ENCODE results near the gene EEF1G. TPM values are rescaled to one million over a fixed set of nuclear protein-coding genes. Genes with fewer than 3 reads are reported as not detected.
"Not testable (repeated sequence)": the region's sequence is repeated elsewhere in the genome, so short reads cannot be mapped to it uniquely, and the experiment has no call there.

The EEF1G gene, protein sequence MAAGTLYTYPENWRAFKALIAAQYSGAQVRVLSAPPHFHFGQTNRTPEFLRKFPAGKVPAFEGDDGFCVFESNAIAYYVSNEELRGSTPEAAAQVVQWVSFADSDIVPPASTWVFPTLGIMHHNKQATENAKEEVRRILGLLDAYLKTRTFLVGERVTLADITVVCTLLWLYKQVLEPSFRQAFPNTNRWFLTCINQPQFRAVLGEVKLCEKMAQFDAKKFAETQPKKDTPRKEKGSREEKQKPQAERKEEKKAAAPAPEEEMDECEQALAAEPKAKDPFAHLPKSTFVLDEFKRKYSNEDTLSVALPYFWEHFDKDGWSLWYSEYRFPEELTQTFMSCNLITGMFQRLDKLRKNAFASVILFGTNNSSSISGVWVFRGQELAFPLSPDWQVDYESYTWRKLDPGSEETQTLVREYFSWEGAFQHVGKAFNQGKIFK
- total RNA-seq: 1,000 to 10,000 TPM; 1,986 to 2,351 TPM

DNA sequence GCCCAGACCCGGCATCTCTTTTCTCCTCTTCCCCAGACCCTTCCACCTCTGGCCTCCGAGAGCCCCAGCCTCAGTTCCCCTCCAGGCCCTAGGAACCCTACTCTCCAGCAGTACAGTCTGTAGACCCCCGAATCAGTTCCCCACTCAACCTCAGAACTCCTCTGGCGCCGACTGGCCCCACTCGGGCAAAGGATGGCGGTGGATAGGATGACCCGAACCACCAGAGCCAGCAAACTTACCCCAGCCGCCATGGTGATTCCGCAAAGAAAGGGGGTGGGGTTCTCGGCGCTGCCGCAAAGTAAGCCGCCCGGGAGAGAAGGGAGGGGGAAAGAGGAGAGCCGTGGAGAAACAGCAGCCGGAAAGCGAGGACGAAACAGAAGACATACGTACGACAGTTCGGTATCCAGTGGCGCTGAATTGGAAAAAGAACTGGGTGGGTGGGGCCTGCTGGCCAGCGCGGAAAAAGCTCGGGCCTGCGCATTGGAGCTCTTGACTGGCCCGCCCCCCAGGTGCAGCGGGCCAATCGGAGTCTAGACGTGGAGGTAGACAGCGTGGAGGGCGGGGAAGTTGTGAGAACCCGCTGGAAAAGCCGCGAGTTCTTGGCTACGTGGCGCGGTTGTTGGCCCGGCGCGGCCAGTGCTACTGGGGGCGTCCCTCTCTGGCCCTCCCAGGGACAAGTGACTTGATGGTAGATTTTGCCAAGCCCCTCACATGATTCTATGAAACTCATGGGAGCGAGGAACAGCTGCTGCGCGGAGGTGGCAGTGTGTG lies at the start of gene EEF1G:
Gene EEF1G (minus strand): TSS at position 300 of the 771 bp plus-strand sequence. CDS start 49 bp downstream, at position 251.
- intact Hi-C loops (cut with DNase I, micrococcal nuclease): loop anchor here (1.0 to 5.0 kb wide), 12 partner anchors 17 to 451 kb away; partner anchors contain the start of genes TUT1 (in 2 of the 2), C11orf98 (in 1 of the 2), CSKMT (in 1 of the 2) and EML3 (in 1 of the 2)
- H3K4me1 Mint-ChIP-seq: peaks cover 43% of the 10 kb centered on the region
- peak within 1 kb of the TSS; percentile 97 for H3K27ac Mint-ChIP-seq
- POLR2A ChIA-PET: interaction anchor here (0.6 to 2.5 kb wide), 27 partner anchors 9 to 308 kb away, joined by 3 to 59 read pairs (median 4); partner anchors contain the start of genes C11orf98, CSKMT, GANAB and HNRNPUL2
- CTCF ChIA-PET: interaction anchor here (0.6 to 4.7 kb wide), 17 partner anchors 8 to 307 kb away, joined by 3 to 24 read pairs (median 4); partner anchors contain the start of genes C11orf98, CSKMT, SLC3A2 and TUT1
- H3K27me3 Mint-ChIP-seq: no peaks in the 10 kb centered on the region
- ATAC-seq: peak; percentile 97
- H3K9me3 Mint-ChIP-seq (ENCODE audit: low read depth): no peaks in the 10 kb centered on the region
- peak within 1 kb of the TSS; percentile 93 for H3K4me3 Mint-ChIP-seq
- peaks cover 65% of the 10 kb centered on the region for H3K36me3 Mint-ChIP-seq (ENCODE audit: low read depth)
- DNase-seq: peak; percentile 99

DNA sequence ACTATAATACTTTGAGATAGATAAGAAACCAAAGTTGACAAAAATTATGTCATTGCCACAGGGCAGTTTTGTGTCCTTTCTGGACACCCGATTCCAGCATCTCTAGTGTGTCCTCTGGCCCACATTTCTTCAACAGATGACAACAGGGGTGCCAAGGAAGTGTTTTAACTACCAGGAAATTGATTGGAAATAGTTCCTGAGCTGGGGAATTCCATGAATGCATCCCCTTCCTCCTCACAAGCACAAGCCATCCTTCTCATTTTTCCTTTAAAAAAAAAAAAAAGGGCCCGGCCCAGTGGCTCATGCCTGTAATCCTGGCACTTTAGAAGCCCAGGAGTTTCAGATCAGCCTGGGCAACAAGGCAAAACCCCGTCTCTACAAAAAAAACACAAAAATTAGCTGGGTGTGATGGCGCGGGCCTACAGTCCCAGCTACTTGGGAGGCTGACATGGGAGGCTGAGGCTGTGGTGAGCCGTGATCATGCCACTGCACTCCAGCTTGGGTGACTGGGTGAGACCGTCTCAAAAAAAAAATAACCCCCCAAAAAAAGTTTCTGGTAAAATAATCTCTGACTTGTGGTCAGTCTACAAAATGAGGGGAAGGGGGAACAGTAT lies 48.9 kb upstream of the EEF1G start:
- peak overlapping the region; percentile 94 for H3K27ac Mint-ChIP-seq
- DNase-seq (no peak), ATAC-seq (no peak)
- peaks cover 27% of the 10 kb centered on the region for H3K4me1 Mint-ChIP-seq
- no peaks in the 10 kb centered on the region for H3K9me3 Mint-ChIP-seq (ENCODE audit: low read depth)
- intact Hi-C loops (cut with DNase I, micrococcal nuclease): loop anchor here (1.0 kb wide), 11 partner anchors 10 to 830 kb away; partner anchors contain the start of genes EML3 (in 2 of the 2), TUT1 (in 2 of the 2), C11orf98 (in 1 of the 2) and CSKMT (in 1 of the 2)
- CTCF ChIA-PET: interaction anchor here (0.7 to 2.9 kb wide), 7 partner anchors 10 to 57 kb away, joined by 3 to 14 read pairs (median 6); partner anchors contain the start of genes EML3, GANAB, ROM1 and TUT1
- POLR2A ChIA-PET: interaction anchor here (0.6 to 3.2 kb wide), 11 partner anchors 11 to 229 kb away, joined by 3 to 16 read pairs (median 6); partner anchors contain the start of genes C11orf98, CSKMT, GANAB and HNRNPUL2
- no peaks in the 10 kb centered on the region for H3K27me3 Mint-ChIP-seq
- H3K36me3 Mint-ChIP-seq (ENCODE audit: low read depth): peaks cover 32% of the 10 kb centered on the region
- H3K4me3 Mint-ChIP-seq: peak overlapping the region; percentile 92

DNA sequence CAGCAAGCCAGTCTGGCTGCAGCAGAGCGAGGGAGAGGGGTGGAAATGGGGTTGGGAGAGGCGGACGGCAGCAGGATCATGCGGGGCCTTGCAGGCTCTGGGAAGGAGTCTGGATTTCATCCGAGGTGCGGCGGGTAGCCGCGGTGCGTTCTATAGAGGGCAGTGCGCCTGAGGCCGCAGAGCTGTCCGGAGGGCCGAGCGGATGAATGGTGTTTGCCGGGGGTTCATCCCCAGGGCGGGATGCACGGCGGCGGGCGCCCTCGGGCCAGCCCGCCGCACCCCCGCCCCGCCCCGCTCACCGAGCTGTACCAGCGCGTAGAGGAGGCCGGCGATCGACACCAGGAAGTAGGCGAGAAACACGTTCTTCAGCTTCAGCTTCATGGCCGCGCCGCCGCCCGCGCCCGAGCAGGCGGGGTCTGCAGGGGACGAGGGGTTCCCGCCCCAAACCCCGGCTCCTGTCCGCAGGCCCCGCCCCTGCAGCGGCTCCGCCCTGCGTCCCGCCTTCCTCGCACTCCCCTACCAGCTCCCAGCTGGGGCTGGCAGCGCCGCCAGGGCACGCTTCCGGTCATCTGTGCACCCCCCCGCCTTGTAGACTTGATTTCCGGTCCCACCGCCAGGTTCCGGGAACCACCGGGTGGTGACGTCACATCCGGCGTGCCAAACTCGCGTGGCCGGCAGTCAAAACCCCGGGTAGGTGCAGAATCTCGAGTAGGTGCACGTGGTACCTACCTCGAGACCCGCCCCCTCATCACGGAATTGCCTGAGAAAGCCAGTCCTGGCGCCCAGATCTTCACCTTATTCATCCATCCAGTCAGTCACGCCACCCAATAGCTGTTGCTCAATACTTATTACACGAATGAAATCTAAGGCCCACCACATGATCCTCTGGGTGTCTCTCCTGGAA lies 48.1 kb upstream of the EEF1G start, which contains the start of gene B3GAT3:
Gene B3GAT3 (minus strand): TSS at position 420 of the 904 bp plus-strand sequence. CDS start 39 bp downstream, at position 381.
- H3K27ac Mint-ChIP-seq: peak within 1 kb of the TSS; percentile 94
- peaks cover 29% of the 10 kb centered on the region for H3K4me1 Mint-ChIP-seq
- peak; percentile 97 for DNase-seq
- H3K36me3 Mint-ChIP-seq (ENCODE audit: low read depth): peaks cover 32% of the 10 kb centered on the region
- CTCF ChIA-PET: interaction anchor here (0.7 to 2.9 kb wide), 11 partner anchors 9 to 58 kb away, joined by 3 to 14 read pairs (median 5); partner anchors contain the start of genes C11orf98, CSKMT, EML3 and GANAB
- intact Hi-C loops (cut with DNase I, micrococcal nuclease): loop anchor here (1.0 kb wide), 11 partner anchors 10 to 830 kb away; partner anchors contain the start of genes EML3 (in 2 of the 2), TUT1 (in 2 of the 2), C11orf98 (in 1 of the 2) and CSKMT (in 1 of the 2)
- ATAC-seq: peak; percentile 94
- H3K9me3 Mint-ChIP-seq (ENCODE audit: low read depth): no peaks in the 10 kb centered on the region
- H3K4me3 Mint-ChIP-seq: peak within 1 kb of the TSS; percentile 92
- no peaks in the 10 kb centered on the region for H3K27me3 Mint-ChIP-seq
- POLR2A ChIA-PET: interaction anchor here (0.6 to 3.2 kb wide), 14 partner anchors 10 to 234 kb away, joined by 3 to 16 read pairs (median 6); partner anchors contain the start of genes BSCL2, C11orf98, CSKMT and GANAB

GRCh38 chr11:62621027-62621566 lies 47.4 kb upstream of the EEF1G start:
- intact Hi-C loops (cut with DNase I, micrococcal nuclease): no loop called here
- H3K4me3 Mint-ChIP-seq: peak overlapping the region; percentile 92

DNA sequence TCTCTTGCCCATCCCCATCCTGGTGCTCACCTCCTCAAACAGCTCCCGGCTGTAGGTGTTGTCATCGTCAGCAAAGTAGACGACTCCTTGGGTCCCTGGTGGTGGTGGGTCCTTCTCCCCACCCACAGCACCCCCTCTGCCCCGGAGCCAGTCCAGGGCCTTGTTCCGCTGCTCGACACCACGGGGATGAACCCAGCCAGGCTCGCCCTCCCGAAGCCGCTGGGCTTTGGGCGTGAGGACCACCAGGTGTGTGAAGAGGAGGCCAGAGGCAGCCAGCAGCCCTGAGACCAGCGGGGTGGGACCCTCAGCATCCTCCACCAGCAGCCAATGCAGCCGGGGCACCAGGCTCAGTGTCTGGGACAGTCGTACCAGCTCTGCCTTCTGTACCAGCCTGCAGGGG lies 43.3 kb upstream of the EEF1G start:
- intact Hi-C loops (cut with DNase I, micrococcal nuclease): not testable (repeated sequence)

More at GRCh38 chr11:62621027-62621566, 47.4 kb upstream of the EEF1G start:
- H3K27ac Mint-ChIP-seq: peak overlapping the region; percentile 93
- no peaks in the 10 kb centered on the region for H3K27me3 Mint-ChIP-seq
- peaks cover 29% of the 10 kb centered on the region for H3K4me1 Mint-ChIP-seq
- POLR2A ChIA-PET: interaction anchor here (0.6 to 3.2 kb wide), 14 partner anchors 10 to 235 kb away, joined by 3 to 16 read pairs (median 4); partner anchors contain the start of genes BSCL2, C11orf98, CSKMT and GANAB
- H3K36me3 Mint-ChIP-seq (ENCODE audit: low read depth): peaks cover 34% of the 10 kb centered on the region
- no peaks in the 10 kb centered on the region for H3K9me3 Mint-ChIP-seq (ENCODE audit: low read depth)
- DNase-seq: no peak
- CTCF ChIA-PET: interaction anchor here (0.9 to 2.9 kb wide), 8 partner anchors 9 to 165 kb away, joined by 3 to 14 read pairs (median 6); partner anchors contain the start of genes C11orf98, CSKMT, EML3 and MTA2
- ATAC-seq: no peak

GRCh38 chr11:62615521-62615920 lies 41.8 kb upstream of the EEF1G start:
- Mint-ChIP-seq H3K36me3 (ENCODE audit: low read depth) (peaks cover 29% of the 10 kb centered on the region), H3K4me1 (peaks cover 37% of the 10 kb centered on the region), H3K27ac (no peak overlapping the region), H3K4me3 (no peak overlapping the region), H3K9me3 (ENCODE audit: low read depth) (no peaks in the 10 kb centered on the region), H3K27me3 (no peaks in the 10 kb centered on the region)
- ChIA-PET POLR2A (no interaction called here), CTCF (no interaction called here)
- ATAC-seq: no peak
- intact Hi-C loops (cut with DNase I, micrococcal nuclease): no loop called here
- DNase-seq: no peak

More for the DNA sequence above, 43.3 kb upstream of the EEF1G start:
- H3K4me3 Mint-ChIP-seq; H3K9me3 Mint-ChIP-seq (ENCODE audit: low read depth); H3K27ac Mint-ChIP-seq; DNase-seq; ATAC-seq; POLR2A ChIA-PET; H3K27me3 Mint-ChIP-seq: not testable (repeated sequence)
- H3K36me3 Mint-ChIP-seq (ENCODE audit: low read depth): peaks cover 36% of the 10 kb centered on the region
- CTCF ChIA-PET: interaction anchor here (0.6 to 1.8 kb wide), 2 partner anchors 10 to 170 kb away, joined by 3 to 6 read pairs; no protein-coding TSS in a partner anchor
- peaks cover 41% of the 10 kb centered on the region for H3K4me1 Mint-ChIP-seq

GRCh38 chr11:62614275-62614674 lies 40.6 kb upstream of the EEF1G start:
- Mint-ChIP-seq H3K4me1 (peaks cover 34% of the 10 kb centered on the region), H3K9me3 (ENCODE audit: low read depth) (no peaks in the 10 kb centered on the region), H3K4me3 (peak overlapping the region; percentile 35), H3K27me3 (no peaks in the 10 kb centered on the region), H3K36me3 (ENCODE audit: low read depth) (peaks cover 33% of the 10 kb centered on the region), H3K27ac (peak overlapping the region; percentile 87)
- ATAC-seq (peak; percentile 55), DNase-seq (peak; percentile 80)
- ChIA-PET POLR2A (no interaction called here), CTCF (interaction anchor here (0.5 to 1.8 kb wide), 2 partner anchors 13 to 118 kb away, joined by 3 to 10 read pairs; partner anchors contain the start of gene MTA2)
- intact Hi-C loops (cut with DNase I, micrococcal nuclease): loop anchor here (5.0 kb wide), 2 partner anchors 57 to 243 kb away; no protein-coding TSS in a partner anchor

DNA sequence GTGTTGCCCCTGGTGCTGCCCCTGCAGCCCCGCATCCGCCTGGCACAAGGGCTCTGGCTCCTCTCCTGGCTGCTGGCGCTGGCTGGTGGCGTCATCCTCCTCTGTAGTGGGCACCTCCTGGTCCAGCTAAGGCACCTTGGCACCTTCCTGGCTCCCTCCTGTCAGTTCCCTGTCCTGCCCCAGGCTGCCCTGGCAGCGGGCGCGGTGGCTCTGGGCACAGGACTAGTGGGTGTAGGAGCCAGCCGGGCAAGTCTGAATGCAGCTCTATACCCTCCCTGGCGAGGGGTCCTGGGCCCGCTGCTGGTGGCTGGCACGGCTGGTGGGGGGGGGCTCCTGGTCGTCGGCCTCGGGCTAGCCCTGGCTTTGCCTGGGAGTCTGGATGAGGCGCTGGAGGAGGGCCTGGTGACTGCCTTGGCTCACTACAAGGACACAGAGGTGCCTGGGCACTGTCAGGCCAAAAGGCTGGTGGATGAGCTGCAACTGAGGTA lies 39.6 kb upstream of the EEF1G start:
- peak overlapping the region; percentile 87 for H3K27ac Mint-ChIP-seq
- H3K4me1 Mint-ChIP-seq: peaks cover 35% of the 10 kb centered on the region
- ChIA-PET CTCF (interaction anchor here (0.7 to 2.4 kb wide), 5 partner anchors 8 to 43 kb away, joined by 4 to 14 read pairs (median 10); partner anchors contain the start of genes B3GAT3 and MTA2), POLR2A (interaction anchor here (0.6 to 2.7 kb wide), 3 partner anchors 12 to 198 kb away, joined by 3 to 21 read pairs (median 5); partner anchors contain the start of genes MTA2 and TUT1)
- DNase-seq (no peak), ATAC-seq (no peak)
- peaks cover 37% of the 10 kb centered on the region for H3K36me3 Mint-ChIP-seq (ENCODE audit: low read depth)
- intact Hi-C loops (cut with DNase I, micrococcal nuclease): loop anchor here (2.0 to 5.0 kb wide), 5 partner anchors 33 to 244 kb away; partner anchors contain the start of genes BSCL2 (in 1 of the 2), C11orf98 (in 1 of the 2), CSKMT (in 1 of the 2) and GANAB (in 1 of the 2)
- H3K27me3 Mint-ChIP-seq: no peaks in the 10 kb centered on the region
- no peaks in the 10 kb centered on the region for H3K9me3 Mint-ChIP-seq (ENCODE audit: low read depth)
- H3K4me3 Mint-ChIP-seq: peak overlapping the region; percentile 35

All from activated CD4-positive, alpha-beta T cell treated with anti-CD3 and anti-CD28 coated beads for 36 hours (primary cell).